Vagina (tissue), 2 donors: ENCODE results near the gene LRRN4CL. TPM values are rescaled to one million over a fixed set of nuclear protein-coding genes. Genes with fewer than 3 reads are reported as not detected.
"Not testable (repeated sequence)": the region's sequence is repeated elsewhere in the genome, so short reads cannot be mapped to it uniquely, and the experiment has no call there.

Experiments used
- DNase-seq, 2 donors: peaks; one replicate each; pipeline ENCODE4 v3.0.0-alpha.2; 2017; ENCODE audit errors: extremely low spot score in 2 of 2
- H3K27ac ChIP-seq: fragments of 200-600 bp; sonication (generic); one replicate; pipeline ENCODE4 v1.5.1; 2019
- H3K27me3 ChIP-seq: fragments of 200-600 bp; sonication (generic); one replicate; pipeline ENCODE4 v1.5.1; 2019
- H3K36me3 ChIP-seq, 2 donors: fragments of 200-600 bp; sonication (generic); one replicate each; pipeline ENCODE4 v1.5.1; 2017 to 2019
- H3K4me1 ChIP-seq: fragments of 200-600 bp; sonication (generic); one replicate; pipeline ENCODE4 v1.5.1; 2019
- H3K4me3 ChIP-seq, 2 donors: fragments of 200-600 bp; sonication (generic); 1 replicate in 1 of 2; 2 replicates in 1 of 2; pipeline ENCODE4 v1.5.1; 2016 to 2019
- H3K9me3 ChIP-seq: fragments of 200-600 bp; sonication (generic); one replicate; pipeline ENCODE4 v1.5.1; 2019
- CTCF ChIP-seq, 3 experiments: fragments of 450-650 bp in 2 of 3; fragments of 200-600 bp in 1 of 3; sonication (generic) in 1 of 3; IDR thresholded peaks; one replicate each; pipeline ENCODE4 v1.5.1; 2017 to 2019; ENCODE audit warnings: antibody characterized with exemption in 3 of 3, mild to moderate bottlenecking in 2 of 3, moderate library complexity in 2 of 3
- POLR2A ChIP-seq, 2 donors: fragments of 450-650 bp; IDR thresholded peaks; one replicate each; pipeline ENCODE4 v1.6.1; 2017; ENCODE audit warnings: antibody characterized with exemption in 2 of 2, mild to moderate bottlenecking in 2 of 2, moderate library complexity in 2 of 2
- POLR2AphosphoS5 ChIP-seq, 2 donors: sonication (generic); formaldehyde crosslinking; IDR thresholded peaks; one replicate each; pipeline ENCODE4 v1.9.0; 2017; ENCODE audit warnings: antibody characterized with exemption in 2 of 2, mild to moderate bottlenecking in 2 of 2, low read depth in 1 of 2; ENCODE audit not compliant: insufficient read depth in 1 of 2
- intact Hi-C: fragments of 100-400 bp; cut with DNase I; formaldehyde crosslinking; loops from one replicate; pipeline ENCODE4 v1.15.1; 2023
- total RNA-seq: library from RNA; depleted of rRNA; stranded (reverse); fragments of >200 nt; gene quantifications from one replicate; pipeline ENCODE4 v1.2.3, GENCODE V29; 2016

Gene LRRN4CL
- total RNA-seq, 1 donor from 2014 or later, result 45.2 TPM

GRCh38 chr11:62665075-62665598 is 24.2 kb downstream of the LRRN4CL start, which contains the start of the genes C11orf98 and CSKMT:
Gene C11orf98, minus strand, starts transcription at chr11:62665210. Its CDS starts 41 bp downstream, at chr11:62665169.
Gene CSKMT, plus strand, starts transcription at chr11:62665312. Its CDS starts 568 bp downstream, at chr11:62665880.
- intact Hi-C loops, result no loop called here

GRCh38 chr11:62664405-62665074 is 24.8 kb downstream of the LRRN4CL start:
- intact Hi-C loops, result no loop called here
- no peak for DNase-seq

More at GRCh38 chr11:62665075-62665598, 24.2 kb downstream of the LRRN4CL start, which contains the start of the genes C11orf98 and CSKMT:
- Histone ChIP-seq H3K27ac (peak within 1 kb of the TSS; percentile 80), H3K4me3 (peak within 1 kb of the TSS; percentile 72 to 96), H3K27me3 (no peaks in the 10 kb centered on the region), H3K4me1 (peaks cover 40% of the 10 kb centered on the region), H3K9me3 (no peaks in the 10 kb centered on the region), H3K36me3 (peaks cover 0 to 12% of the 10 kb centered on the region in 2 donors)
- TF ChIP-seq POLR2AphosphoS5 (IDR thresholded peaks at IDR 0.05; ENCODE audit: insufficient read depth in 1 of 2, low read depth in 1 of 2), result peak; percentile 91 to 99
- peak; percentile 50 to 95 for TF ChIP-seq POLR2A (IDR thresholded peaks at IDR 0.05)
- TF ChIP-seq CTCF (IDR thresholded peaks at IDR 0.05), result no peak
- peak in 1 of 2 donors; percentile 97 for DNase-seq

GRCh38 chr11:62656796-62657429 is 32.4 kb downstream of the LRRN4CL start:
- Histone ChIP-seq H3K36me3 (no peaks in the 10 kb centered on the region), H3K4me3 (no peak overlapping the region), H3K4me1 (peaks cover 9% of the 10 kb centered on the region), H3K27me3 (no peaks in the 10 kb centered on the region), H3K27ac (no peak overlapping the region), H3K9me3 (no peaks in the 10 kb centered on the region)
- intact Hi-C loops, result no loop called here
- no peak for TF ChIP-seq POLR2A (IDR thresholded peaks at IDR 0.05)
- no peak for TF ChIP-seq CTCF (IDR thresholded peaks at IDR 0.05)
- no peak for TF ChIP-seq POLR2AphosphoS5 (IDR thresholded peaks at IDR 0.05; ENCODE audit: insufficient read depth in 1 of 2, low read depth in 1 of 2)
- no peak for DNase-seq

More at GRCh38 chr11:62664405-62665074, 24.8 kb downstream of the LRRN4CL start:
- TF ChIP-seq POLR2A (IDR thresholded peaks at IDR 0.05), result no peak
- Histone ChIP-seq H3K36me3 (peaks cover 0 to 12% of the 10 kb centered on the region in 2 donors), H3K27ac (peak overlapping the region; percentile 68), H3K9me3 (no peaks in the 10 kb centered on the region), H3K27me3 (no peaks in the 10 kb centered on the region), H3K4me3 (peak overlapping the region; percentile 72 to 96), H3K4me1 (peaks cover 34% of the 10 kb centered on the region)

GRCh38 chr11:62654297-62654696 is 35.0 kb downstream of the LRRN4CL start:
- Histone ChIP-seq H3K4me3 (no peak overlapping the region), H3K9me3 (no peaks in the 10 kb centered on the region), H3K27me3 (no peaks in the 10 kb centered on the region), H3K27ac (no peak overlapping the region), H3K36me3 (peaks cover 0 to 3% of the 10 kb centered on the region in 2 donors), H3K4me1 (peaks cover 20% of the 10 kb centered on the region)
- no peak for DNase-seq
- intact Hi-C loops, result no loop called here
- TF ChIP-seq CTCF (IDR thresholded peaks at IDR 0.05), result no peak
- TF ChIP-seq POLR2A (IDR thresholded peaks at IDR 0.05), result no peak
- TF ChIP-seq POLR2AphosphoS5 (IDR thresholded peaks at IDR 0.05; ENCODE audit: insufficient read depth in 1 of 2, low read depth in 1 of 2), result no peak

GRCh38 chr11:62652161-62653006 is 36.9 kb downstream of the LRRN4CL start:
- H3K9me3 ChIP-seq, result no peaks in the 10 kb centered on the region
- H3K4me3 ChIP-seq, result peak overlapping the region; percentile 86 to 94
- H3K27ac ChIP-seq, result peak overlapping the region; percentile 93
- peaks cover 20% of the 10 kb centered on the region for H3K4me1 ChIP-seq
- no peaks in the 10 kb centered on the region for H3K27me3 ChIP-seq
- TF ChIP-seq POLR2A (IDR thresholded peaks at IDR 0.05) (no peak), POLR2AphosphoS5 (IDR thresholded peaks at IDR 0.05; ENCODE audit: insufficient read depth in 1 of 2, low read depth in 1 of 2) (no peak), CTCF (IDR thresholded peaks at IDR 0.05) (no peak)
- peaks cover 0 to 16% of the 10 kb centered on the region in 2 donors for H3K36me3 ChIP-seq
- no peak for DNase-seq
- intact Hi-C loops, result no loop called here

GRCh38 chr11:62650283-62650682 is 39.0 kb downstream of the LRRN4CL start:
- H3K4me3 ChIP-seq, H3K27me3 ChIP-seq: not testable (repeated sequence)
- peaks cover 32% of the 10 kb centered on the region for H3K4me1 ChIP-seq

More at GRCh38 chr11:62650283-62650682, 39.0 kb downstream of the LRRN4CL start:
- intact Hi-C loops, H3K9me3 ChIP-seq, DNase-seq, H3K27ac ChIP-seq: not testable (repeated sequence)
- peaks cover 0 to 16% of the 10 kb centered on the region in 2 donors for H3K36me3 ChIP-seq
